Measurements from ENCODE around the gene VIPR1.

DNA sequence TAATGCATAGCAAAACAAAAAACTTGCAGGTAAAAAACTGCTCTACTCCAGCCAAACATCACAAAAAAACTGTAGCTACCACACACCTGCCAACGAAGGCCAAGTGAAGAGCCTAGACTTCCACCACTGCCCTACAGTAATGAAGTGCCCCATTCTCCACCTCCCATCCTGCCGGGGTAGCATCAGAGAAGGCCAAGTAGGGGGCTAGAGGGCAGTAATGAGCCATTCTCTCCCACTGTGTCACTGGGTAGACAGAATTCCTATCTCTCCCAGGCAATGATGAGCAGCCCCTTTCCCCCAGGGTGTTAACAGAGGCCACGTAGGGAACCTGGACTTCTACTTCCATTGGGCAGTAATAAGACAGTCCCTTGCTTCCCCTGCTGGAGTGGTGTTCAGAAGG lies 69.8 kb downstream of the VIPR1 start:
- TF ChIP-seq FOXM1 (IDR thresholded peaks at IDR 0.05; ENCODE audit: borderline replicate concordance), result no peak
- TF ChIP-seq HDGF (IDR thresholded peaks at IDR 0.05; ENCODE audit: borderline replicate concordance), result no peak
- TF ChIP-seq ZNF384 (IDR thresholded peaks at IDR 0.05), result no peak
- TF ChIP-seq BHLHE40 (IDR thresholded peaks at IDR 0.05; ENCODE audit: borderline replicate concordance), result no peak
- TF ChIP-seq SP1 (IDR thresholded peaks at IDR 0.05), result no peak
- no peak for TF ChIP-seq FOXK2 (IDR thresholded peaks at IDR 0.05)
- TF ChIP-seq ARNT (IDR thresholded peaks at IDR 0.05), result no peak
- no peak for TF ChIP-seq PKNOX1 (IDR thresholded peaks at IDR 0.05)
- TF ChIP-seq SUZ12 (IDR thresholded peaks at IDR 0.05), result no peak
- no peak for TF ChIP-seq CTBP1 (IDR thresholded peaks at IDR 0.05; ENCODE audit: borderline replicate concordance)
- TF ChIP-seq TARDBP (IDR thresholded peaks at IDR 0.05), result no peak
